ENCODE results near the gene MBOAT2. TPM values are rescaled to one million over a fixed set of nuclear protein-coding genes. Genes with fewer than 3 reads are reported as not detected.
A peak's percentile ranks its signal among the peaks of the same experiment; 100 is the strongest.

MBOAT2 gene
- total and polyA plus RNA-seq, 3 donors from 2014 or later = 21.2 to 24.8 (median 24.2) TPM

DNA sequence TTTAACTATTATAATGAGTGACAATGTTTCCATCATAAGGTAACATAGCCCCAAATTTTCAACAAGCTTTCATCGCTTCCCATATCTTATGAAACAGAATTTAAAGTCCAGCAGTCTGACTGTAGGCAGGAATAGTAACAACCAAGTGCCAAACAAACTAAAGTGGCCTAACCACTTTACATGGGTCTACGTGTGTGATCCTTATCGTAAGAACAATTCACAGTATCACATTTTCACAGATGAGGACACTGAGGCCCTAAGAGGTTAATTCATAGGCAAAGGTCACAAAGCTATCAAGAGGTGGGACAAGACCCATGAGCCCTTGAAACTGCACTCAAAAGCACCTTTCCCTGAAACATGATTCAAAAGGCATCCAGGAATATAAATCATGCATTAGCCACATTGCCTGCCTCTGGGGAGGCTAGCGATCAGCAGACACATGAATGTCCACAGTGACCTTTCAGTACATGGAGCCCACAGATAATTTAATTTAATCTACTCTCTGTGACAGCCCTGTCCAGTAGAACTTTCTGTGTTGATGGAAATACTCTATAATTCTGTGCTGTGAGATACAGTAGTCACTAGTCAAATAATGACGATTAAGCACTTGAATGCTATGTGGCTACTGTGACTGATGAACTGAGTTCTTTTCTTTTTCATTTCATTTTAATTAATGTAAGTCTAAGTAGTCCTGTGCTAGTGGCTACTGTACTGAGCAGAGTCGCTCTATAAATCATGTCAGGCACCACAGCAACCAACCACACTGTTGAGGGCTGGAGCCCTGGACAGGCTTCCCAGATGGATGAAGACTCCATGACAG, 196.4 kb downstream of the MBOAT2 start:
- no peaks in the 10 kb centered on the region for H3K36me3 ChIP-seq (ENCODE audit: low read depth, missing control alignments)
- intact Hi-C loops (cut with DNase I; ENCODE audit: low total_unique reads) = no loop called here
- no peak for DNase-seq
- 91 to 92% methylated on average over 6 of the region's 6 CpGs for WGBS, 2 donors
- no peaks in the 10 kb centered on the region for H3K27me3 ChIP-seq
- TF ChIP-seq POLR2A (IDR thresholded peaks at IDR 0.05) (no peak), CTCF (IDR thresholded peaks at IDR 0.05) (no peak)
- H3K4me1 ChIP-seq = no peaks in the 10 kb centered on the region
- H3K9me3 ChIP-seq = no peaks in the 10 kb centered on the region
- no peak overlapping the region for H3K27ac ChIP-seq
- H3K4me3 ChIP-seq = no peak overlapping the region

GRCh38 chr2:8805278-8806210, 197.9 kb downstream of the MBOAT2 start:
- peak; percentile 30 for DNase-seq
- 82 to 88% methylated on average over 6 of the region's 6 CpGs for WGBS, 2 donors
- no peak overlapping the region for H3K4me3 ChIP-seq
- intact Hi-C loops (cut with DNase I; ENCODE audit: low total_unique reads) = no loop called here
- no peaks in the 10 kb centered on the region for H3K27me3 ChIP-seq
- no peaks in the 10 kb centered on the region for H3K9me3 ChIP-seq
- TF ChIP-seq POLR2A (IDR thresholded peaks at IDR 0.05) (no peak), CTCF (IDR thresholded peaks at IDR 0.05) (no peak)
- no peak overlapping the region for H3K27ac ChIP-seq
- H3K36me3 ChIP-seq (ENCODE audit: low read depth, missing control alignments) = no peaks in the 10 kb centered on the region
- no peaks in the 10 kb centered on the region for H3K4me1 ChIP-seq

- Histone ChIP-seq H3K36me3 (ENCODE audit: low read depth, missing control alignments) (no peaks in the 10 kb centered on the region), H3K4me3 (no peak overlapping the region), H3K9me3 (no peaks in the 10 kb centered on the region), H3K27me3 (no peaks in the 10 kb centered on the region), H3K4me1 (no peaks in the 10 kb centered on the region), H3K27ac (no peak overlapping the region)
- 92% methylated on average over 3 of the region's 3 CpGs for WGBS, 2 donors
- no peak for TF ChIP-seq POLR2A (IDR thresholded peaks at IDR 0.05)
- no peak for TF ChIP-seq CTCF (IDR thresholded peaks at IDR 0.05)
- no peak for DNase-seq
- intact Hi-C loops (cut with DNase I; ENCODE audit: low total_unique reads) = no loop called here
Measured at GRCh38 chr2:8803658-8804379, 199.7 kb downstream of the MBOAT2 start.

- H3K36me3 ChIP-seq (ENCODE audit: low read depth, missing control alignments) = no peaks in the 10 kb centered on the region
Measured at GRCh38 chr2:8802741-8803140, 200.7 kb downstream of the MBOAT2 start.

More at GRCh38 chr2:8802741-8803140, 200.7 kb downstream of the MBOAT2 start:
- Histone ChIP-seq H3K9me3 (no peaks in the 10 kb centered on the region), H3K4me3 (no peak overlapping the region), H3K27ac (no peak overlapping the region), H3K4me1 (no peaks in the 10 kb centered on the region), H3K27me3 (no peaks in the 10 kb centered on the region)
- intact Hi-C loops (cut with DNase I; ENCODE audit: low total_unique reads) = no loop called here
- WGBS, 2 donors = 90 to 95% methylated on average over 3 of the region's 3 CpGs
- DNase-seq = no peak
- TF ChIP-seq CTCF (IDR thresholded peaks at IDR 0.05) (no peak), POLR2A (IDR thresholded peaks at IDR 0.05) (no peak)

Other genes starting within 250 kb of the MBOAT2 start
- 10 to 100 TPM; 68.6 to 75.7 TPM for gene KIDINS220, start 166.1 kb downstream of the MBOAT2 start, total RNA-seq
- gene KIDINS220, start 166.1 kb downstream of the MBOAT2 start, polyA plus RNA-seq (ENCODE audit: insufficient read depth, low read depth, low replicate concordance) = 25.5 TPM
- 10 to 100 TPM; 42.4 to 79.0 TPM for gene ASAP2, start 203.1 kb upstream of the MBOAT2 start, total RNA-seq
- gene ASAP2, start 203.1 kb upstream of the MBOAT2 start, polyA plus RNA-seq (ENCODE audit: insufficient read depth, low read depth, low replicate concordance) = 87.2 TPM

All from testis (tissue), 3 donors.